Cardiac muscle cell (in vitro differentiated cells and primary cell): ENCODE measurements around the gene PSMD8. TPM values are rescaled to one million over a fixed set of nuclear protein-coding genes. Genes with fewer than 3 reads are reported as not detected.

ENCODE experiments used
- DNase-seq, 2 donors: peaks; one replicate each; pipeline versions ENCODE4 v3.0.0 to v3.0.0-alpha.2; 2010 to 2017; ENCODE audit warnings: low read depth in 1 of 2, low spot score in 1 of 2
- H3K27ac ChIP-seq: fragments of 200-600 bp; sonication (generic); 2 replicates; pipeline ENCODE4 v1.5.1; 2016
- H3K27me3 ChIP-seq: fragments of 200-600 bp; sonication (generic); 2 replicates; pipeline ENCODE4 v1.6.0; 2016; ENCODE audit warnings: control low read depth
- H3K36me3 ChIP-seq: fragments of 200-600 bp; sonication (generic); 2 replicates; pipeline ENCODE4 v1.5.1; 2016; ENCODE audit warnings: control low read depth
- H3K4me1 ChIP-seq: fragments of 200-600 bp; sonication (generic); 2 replicates; pipeline ENCODE4 v1.8.1; 2017; ENCODE audit warnings: low read depth, mild to moderate bottlenecking, mixed run types
- H3K4me3 ChIP-seq: fragments of 200-600 bp; sonication (generic); 2 replicates; pipeline ENCODE4 v1.5.1; 2016; ENCODE audit warnings: mild to moderate bottlenecking
- H3K9me3 ChIP-seq: fragments of 200-600 bp; sonication (generic); 2 replicates; pipeline ENCODE4 v1.5.1; 2017; ENCODE audit warnings: low read depth, mild to moderate bottlenecking, control low read depth
- polyA plus RNA-seq: library from polyadenylated mRNA; unstranded; fragments of >200 nt; fragmentation: Nextera tagmentation; extraction: Ambion mirVana; gene quantifications from 2 replicates; pipeline ENCODE4 v1.2.1, GENCODE V29; 2016
- total RNA-seq: library from RNA; depleted of rRNA; stranded (reverse); fragments of >200 nt; gene quantifications from 2 replicates; pipeline ENCODE4 v1.2.3, GENCODE V29; 2016
- TF ChIP-seq, protein P1 (sequence below): IDR thresholded peaks from 2 replicates; pipeline ENCODE4 v1.5.1; 2012; ENCODE audit warnings: low read depth, mild to moderate bottlenecking, low read length

The PSMD8 gene
- total and polyA plus RNA-seq, 2 experiments from 2014 or later, result 233 to 303 TPM

DNA sequence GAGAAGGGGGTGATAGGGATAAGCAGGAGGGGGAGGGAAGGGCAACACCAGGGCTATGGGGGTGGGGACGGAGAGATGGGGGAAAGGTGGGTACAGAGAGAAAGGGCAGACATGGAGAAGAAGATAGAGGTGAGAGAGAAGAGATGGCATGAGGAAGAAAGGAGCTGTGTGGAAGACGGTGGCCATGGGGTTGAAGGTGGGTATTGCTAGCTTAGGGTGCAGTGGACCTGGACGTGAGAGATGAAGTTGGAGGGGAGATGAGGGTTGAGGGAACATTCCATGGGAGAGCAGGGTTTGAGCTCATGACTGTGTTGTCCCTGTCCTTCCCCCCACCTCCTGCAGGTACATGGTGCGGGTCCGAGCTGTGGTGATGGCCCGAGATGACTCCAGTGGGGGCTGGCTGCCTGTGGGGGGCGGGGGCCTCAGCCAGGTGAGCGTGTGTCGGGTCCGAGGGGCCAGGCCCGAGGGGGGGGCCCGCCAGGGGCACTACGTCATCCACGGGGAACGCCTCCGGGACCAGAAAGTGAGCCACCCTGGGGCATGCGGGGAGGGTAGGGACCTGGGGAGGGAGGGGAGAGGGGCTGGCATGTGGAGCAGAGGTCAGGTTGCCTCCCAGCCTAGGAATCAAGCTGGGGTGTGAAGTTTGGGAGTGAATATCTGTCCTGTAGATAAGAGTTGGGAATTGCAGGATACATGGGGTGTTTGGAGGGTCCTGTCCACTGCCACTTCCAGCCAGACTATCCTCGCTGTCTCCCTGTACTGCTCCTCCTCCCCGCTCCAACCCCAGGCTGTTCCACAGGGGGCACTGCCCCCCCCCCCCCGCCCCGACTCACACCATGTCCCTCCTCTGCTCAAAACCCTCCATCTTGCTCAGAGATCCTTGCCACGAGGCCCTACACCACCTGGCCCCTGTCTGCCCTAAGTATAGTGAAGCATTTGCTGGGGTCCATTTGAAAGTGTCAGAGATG lies 15.9 kb downstream of the PSMD8 start:
- TF ChIP-seq, protein P1, sequence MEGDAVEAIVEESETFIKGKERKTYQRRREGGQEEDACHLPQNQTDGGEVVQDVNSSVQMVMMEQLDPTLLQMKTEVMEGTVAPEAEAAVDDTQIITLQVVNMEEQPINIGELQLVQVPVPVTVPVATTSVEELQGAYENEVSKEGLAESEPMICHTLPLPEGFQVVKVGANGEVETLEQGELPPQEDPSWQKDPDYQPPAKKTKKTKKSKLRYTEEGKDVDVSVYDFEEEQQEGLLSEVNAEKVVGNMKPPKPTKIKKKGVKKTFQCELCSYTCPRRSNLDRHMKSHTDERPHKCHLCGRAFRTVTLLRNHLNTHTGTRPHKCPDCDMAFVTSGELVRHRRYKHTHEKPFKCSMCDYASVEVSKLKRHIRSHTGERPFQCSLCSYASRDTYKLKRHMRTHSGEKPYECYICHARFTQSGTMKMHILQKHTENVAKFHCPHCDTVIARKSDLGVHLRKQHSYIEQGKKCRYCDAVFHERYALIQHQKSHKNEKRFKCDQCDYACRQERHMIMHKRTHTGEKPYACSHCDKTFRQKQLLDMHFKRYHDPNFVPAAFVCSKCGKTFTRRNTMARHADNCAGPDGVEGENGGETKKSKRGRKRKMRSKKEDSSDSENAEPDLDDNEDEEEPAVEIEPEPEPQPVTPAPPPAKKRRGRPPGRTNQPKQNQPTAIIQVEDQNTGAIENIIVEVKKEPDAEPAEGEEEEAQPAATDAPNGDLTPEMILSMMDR, result no peak
- Histone ChIP-seq H3K9me3 (no peaks in the 10 kb centered on the region), H3K4me3 (no peak overlapping the region), H3K27ac (no peak overlapping the region), H3K4me1 (no peaks in the 10 kb centered on the region), H3K27me3 (no peaks in the 10 kb centered on the region), H3K36me3 (no peaks in the 10 kb centered on the region)
- no peak for DNase-seq

DNA sequence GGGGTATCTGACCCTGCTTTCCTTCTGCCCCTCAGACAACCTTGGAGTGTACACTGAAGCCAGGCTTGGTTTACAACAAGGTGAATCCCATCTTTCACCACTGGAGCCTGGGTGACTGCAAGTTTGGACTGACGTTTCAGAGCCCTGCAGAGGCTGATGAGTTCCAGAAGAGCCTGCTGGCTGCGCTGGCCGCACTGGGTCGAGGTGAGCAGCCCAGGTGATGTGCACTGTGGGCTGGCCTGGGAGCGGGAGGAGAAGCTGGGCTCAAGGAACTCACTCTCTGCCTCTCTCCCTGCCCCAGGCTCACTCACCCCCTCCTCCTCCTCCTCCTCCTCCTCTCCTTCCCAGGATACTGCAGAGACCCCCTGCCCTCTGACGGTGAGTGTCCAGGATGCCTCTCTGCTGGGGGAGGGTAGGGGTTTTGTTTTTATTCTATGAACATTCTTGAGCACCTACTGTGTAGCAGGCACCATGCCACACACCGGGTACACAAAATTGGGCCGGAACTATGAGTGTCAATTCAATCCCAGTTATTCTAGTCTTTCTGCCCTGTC lies 17.6 kb downstream of the PSMD8 start:
- no peak for DNase-seq
- no peaks in the 10 kb centered on the region for H3K36me3 ChIP-seq
- no peak overlapping the region for H3K27ac ChIP-seq
- H3K9me3 ChIP-seq, result no peaks in the 10 kb centered on the region
- H3K4me1 ChIP-seq, result no peaks in the 10 kb centered on the region
- TF ChIP-seq, protein P1, result no peak
- H3K4me3 ChIP-seq, result no peak overlapping the region
- no peaks in the 10 kb centered on the region for H3K27me3 ChIP-seq

DNA sequence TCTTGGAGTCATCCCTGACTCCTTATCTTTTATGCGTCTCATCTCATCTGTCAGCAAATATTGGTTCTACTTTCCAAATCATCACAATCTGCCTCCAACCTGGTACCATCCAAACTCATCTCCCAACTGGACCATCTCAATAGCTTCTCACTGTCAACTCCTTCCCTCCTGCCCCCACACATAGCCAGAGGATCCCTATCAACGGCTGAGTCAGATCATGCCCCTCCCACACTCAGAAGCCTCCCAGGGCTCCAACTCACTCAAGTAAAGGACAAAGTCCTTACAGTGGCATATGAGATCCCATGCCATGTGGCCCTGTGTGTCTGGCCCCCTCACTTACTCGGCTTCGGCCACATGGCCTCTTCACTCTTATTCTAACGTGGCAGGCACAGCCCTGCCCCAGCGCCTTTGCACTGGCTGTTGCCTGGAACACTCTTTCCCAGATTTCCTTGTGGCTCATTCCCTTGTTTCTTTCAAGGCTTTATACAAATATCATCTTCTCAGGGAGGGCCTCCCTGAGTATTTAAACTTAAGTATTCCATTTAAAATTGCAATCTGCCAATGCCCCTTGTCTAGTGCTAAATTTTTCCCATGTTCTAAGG lies 18.4 kb downstream of the PSMD8 start:
- Histone ChIP-seq H3K27me3 (no peaks in the 10 kb centered on the region), H3K4me1 (no peaks in the 10 kb centered on the region), H3K9me3 (no peaks in the 10 kb centered on the region), H3K36me3 (no peaks in the 10 kb centered on the region), H3K27ac (no peak overlapping the region), H3K4me3 (no peak overlapping the region)
- peak in 1 of 2 donors; percentile 36 for DNase-seq
- TF ChIP-seq, protein P1, result no peak

DNA sequence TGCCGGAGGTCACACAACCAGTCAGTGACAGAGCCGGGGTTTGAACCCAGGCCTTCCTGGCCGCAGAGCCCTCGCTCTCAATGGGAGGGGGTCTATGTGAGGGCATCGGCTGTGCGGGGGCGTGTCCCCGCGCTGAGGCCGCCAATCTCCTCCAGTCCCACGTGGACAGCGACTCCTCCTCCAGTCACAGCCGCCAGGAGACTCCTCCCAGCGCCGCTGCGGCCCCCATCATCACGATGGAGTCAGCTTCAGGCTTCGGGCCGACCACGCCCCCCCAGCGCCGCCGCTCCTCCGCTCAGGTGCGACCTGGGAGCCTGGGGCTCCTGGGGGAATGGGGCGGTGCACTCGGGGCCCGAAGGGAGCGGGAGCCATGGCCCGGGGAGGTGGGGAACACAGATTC lies 20.1 kb downstream of the PSMD8 start:
- H3K4me1 ChIP-seq, result no peaks in the 10 kb centered on the region
- DNase-seq, result peak; percentile 27 to 59
- no peaks in the 10 kb centered on the region for H3K27me3 ChIP-seq
- no peaks in the 10 kb centered on the region for H3K36me3 ChIP-seq
- no peak overlapping the region for H3K4me3 ChIP-seq
- TF ChIP-seq, protein P1, result no peak
- H3K27ac ChIP-seq, result no peak overlapping the region
- H3K9me3 ChIP-seq, result no peaks in the 10 kb centered on the region

DNA sequence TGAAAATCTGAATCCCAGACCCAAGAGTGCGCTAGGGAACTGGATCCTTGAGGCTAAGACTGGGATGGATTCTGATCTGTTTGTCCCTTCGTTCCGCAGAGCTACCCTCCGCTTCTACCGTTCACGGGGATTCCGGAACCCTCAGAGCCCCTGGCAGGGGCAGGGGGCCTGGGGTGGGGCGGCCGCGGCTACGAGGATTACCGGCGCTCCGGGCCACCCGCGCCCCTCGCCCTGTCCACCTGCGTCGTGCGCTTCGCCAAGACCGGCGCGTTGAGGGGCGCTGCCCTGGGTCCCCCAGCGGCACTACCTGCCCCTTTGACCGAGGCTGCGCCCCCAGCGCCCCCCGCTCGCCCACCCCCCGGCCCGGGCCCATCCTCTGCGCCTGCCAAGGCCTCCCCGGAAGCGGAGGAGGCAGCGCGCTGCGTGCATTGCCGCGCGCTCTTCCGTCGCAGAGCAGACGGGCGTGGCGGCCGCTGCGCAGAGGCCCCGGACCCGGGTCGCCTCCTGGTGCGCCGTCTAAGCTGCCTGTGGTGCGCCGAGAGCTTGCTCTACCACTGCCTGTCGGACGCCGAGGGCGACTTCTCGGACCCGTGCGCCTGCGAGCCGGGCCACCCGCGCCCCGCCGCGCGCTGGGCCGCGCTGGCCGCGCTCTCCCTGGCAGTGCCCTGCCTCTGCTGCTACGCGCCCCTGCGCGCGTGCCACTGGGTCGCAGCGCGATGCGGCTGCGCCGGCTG lies 21.2 kb downstream of the PSMD8 start:
- no peaks in the 10 kb centered on the region for H3K4me1 ChIP-seq
- H3K27ac ChIP-seq, result no peak overlapping the region
- no peak overlapping the region for H3K4me3 ChIP-seq
- TF ChIP-seq, protein P1, result no peak
- H3K9me3 ChIP-seq, result no peaks in the 10 kb centered on the region
- H3K36me3 ChIP-seq, result no peaks in the 10 kb centered on the region
- no peak for DNase-seq
- H3K27me3 ChIP-seq, result no peaks in the 10 kb centered on the region
